GM18511 (cell line): ENCODE measurements around the gene EHBP1.
A peak's percentile ranks its signal among the peaks of the same experiment; 100 is the strongest.
"Not testable (repeated sequence)": the region's sequence is repeated elsewhere in the genome, so short reads cannot be mapped to it uniquely, and the experiment has no call there.

Experiments
- ATAC-seq: cut with Tn5 transposase; IDR thresholded peaks from one replicate; pipeline ENCODE4 v1.9.1; 2021; ENCODE audit warnings: mild to moderate bottlenecking, moderate library complexity; ENCODE audit not compliant: unreplicated experiment

The EHBP1 gene

GRCh38 chr2:62704654-62705006, 883 bp upstream of the EHBP1 start:
- ATAC-seq = no peak

- ATAC-seq = peak; percentile 20
Observed at GRCh38 chr2:62705859-62706720, 577 bp downstream of the EHBP1 start.

GRCh38 chr2:62706721-62707521, 1.4 kb downstream of the EHBP1 start:
- ATAC-seq = no peak

DNA sequence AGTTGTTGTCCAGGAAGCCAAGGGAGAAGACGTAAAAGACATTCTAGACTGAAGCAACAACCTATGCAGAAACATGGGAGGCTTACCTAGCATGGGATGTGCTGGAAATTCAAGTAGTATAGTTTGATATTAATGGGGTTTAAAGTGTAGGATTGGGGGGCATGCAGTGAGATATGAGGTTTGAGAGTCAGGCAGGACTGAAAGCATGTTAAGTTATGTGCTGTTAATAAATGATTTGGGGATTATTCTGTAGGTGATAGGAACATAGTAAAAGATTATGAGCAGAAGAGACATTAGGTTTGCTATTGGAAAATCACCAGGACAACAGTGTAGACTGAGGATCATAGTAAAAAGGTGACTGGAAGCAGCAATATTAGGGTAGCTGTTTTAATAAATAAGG, 3.2 kb downstream of the EHBP1 start:
- no peak for ATAC-seq

- ATAC-seq = no peak
Observed at GRCh38 chr2:62711832-62712494, 6.5 kb downstream of the EHBP1 start.

- not testable (repeated sequence) for ATAC-seq
Observed at GRCh38 chr2:62713196-62713595, 7.7 kb downstream of the EHBP1 start.

GRCh38 chr2:62713837-62714236, 8.3 kb downstream of the EHBP1 start:
- ATAC-seq = no peak

DNA sequence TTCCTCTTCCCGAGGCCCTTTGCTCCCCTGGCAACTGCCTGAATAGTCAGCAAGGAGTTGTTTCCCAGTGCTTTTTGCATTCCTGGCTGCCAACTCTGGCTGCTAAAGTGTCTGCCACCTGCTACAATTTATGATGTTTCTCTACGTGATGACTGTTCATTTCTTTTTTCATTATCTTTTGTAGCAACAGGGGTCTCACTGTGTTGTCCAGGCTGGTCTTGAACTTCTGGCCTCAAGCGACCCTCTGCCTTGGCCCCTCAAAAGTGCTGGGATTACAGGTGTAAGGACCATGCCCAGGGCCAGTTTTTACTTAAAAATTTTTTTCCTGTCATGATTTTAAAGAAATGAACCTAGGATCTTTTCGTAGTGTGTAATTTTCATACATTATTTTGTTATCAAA, 11.3 kb downstream of the EHBP1 start:
- ATAC-seq = no peak

DNA sequence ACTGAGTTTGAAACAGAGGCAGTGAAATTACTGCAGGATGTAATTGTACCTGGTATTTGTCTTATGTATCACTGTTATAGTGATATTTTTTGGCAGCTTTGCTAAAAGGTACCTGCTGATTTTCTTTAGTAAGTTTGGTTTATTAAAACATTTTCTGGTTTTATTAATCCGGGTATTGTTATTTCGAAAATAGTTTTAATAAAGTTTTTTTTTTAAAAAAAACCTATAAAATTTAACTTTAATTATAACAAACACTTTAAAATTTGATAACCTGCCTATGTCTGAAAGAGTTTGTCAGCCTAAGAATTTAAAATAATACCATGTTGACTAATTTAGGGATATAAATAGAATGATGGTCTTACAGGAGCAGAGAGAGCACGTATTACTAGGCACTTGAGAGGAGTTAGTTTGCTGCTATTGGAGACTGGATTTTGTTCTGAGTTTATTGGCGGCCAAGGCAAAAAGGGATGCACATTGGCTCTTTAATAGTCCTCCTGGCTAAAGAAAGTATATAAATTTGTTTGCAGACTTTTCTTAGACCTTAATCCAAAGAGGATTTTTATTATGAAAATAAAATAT, 12.1 kb downstream of the EHBP1 start:
- no peak for ATAC-seq

DNA sequence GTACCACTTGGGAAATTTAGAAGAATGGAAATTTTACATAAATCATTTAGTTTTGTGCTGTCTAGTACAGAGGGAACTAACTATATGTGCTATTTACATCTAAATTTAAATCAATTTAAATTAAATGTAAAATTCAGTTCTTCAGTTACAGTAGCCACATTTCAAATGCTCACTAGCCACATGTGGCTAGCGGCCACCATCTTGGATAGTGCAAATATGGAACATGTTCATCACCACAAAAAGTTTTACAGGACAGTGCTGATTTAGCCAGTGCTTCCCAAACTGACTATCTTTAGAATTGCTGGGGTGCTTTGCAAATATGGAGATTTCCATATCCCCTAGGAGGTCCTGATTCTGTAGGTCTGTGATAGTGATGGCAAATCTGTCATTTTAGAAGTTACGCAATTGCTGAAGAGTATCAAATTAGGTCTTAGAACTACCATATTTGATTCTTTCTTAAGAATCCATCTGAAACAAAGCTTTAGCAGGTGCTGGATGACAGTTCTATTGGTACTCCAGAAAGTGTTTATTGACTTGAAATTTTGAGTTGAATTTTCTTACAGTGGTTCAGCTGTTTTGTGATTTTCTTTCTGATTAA, 12.8 kb downstream of the EHBP1 start:
- no peak for ATAC-seq

DNA sequence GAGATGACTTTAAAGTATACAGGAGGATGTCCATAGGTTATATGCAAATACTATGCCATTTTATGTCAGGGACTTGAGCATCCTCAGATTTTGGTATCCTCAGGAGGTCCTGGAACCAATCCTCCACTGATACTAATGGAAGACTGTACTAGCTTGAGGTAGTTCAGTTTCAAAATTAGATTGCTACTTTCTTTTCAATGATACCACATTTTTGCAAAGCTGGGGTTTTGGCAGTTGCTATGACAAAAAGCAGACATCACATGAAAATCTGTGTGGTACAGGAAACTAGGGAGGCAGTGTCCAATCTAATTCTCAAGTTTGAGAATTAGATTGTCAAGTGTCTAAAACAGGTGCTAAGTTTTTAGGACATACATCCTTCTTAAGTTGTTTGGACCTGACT, 14.2 kb downstream of the EHBP1 start:
- no peak for ATAC-seq

DNA sequence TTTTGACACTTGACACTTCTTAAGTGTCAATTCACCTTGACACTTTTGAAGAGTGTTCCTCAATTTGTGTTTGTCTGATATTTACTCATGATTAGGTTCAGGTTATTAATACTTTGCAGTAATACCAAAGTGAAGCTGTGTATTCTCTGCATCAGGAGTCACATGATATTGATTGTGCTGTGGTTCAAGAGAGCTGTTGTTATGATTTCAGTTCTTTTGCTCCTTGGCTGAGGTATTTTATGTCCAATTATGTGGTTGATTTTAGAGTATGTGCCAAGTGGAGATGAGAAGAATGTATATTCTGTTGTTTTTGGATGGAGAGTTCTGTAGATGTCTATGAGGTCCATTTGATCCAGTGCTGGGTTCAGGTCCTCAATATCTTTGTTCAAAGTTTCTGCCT, 17.2 kb downstream of the EHBP1 start:
- no peak for ATAC-seq

- no peak for ATAC-seq
Observed at GRCh38 chr2:62723253-62723652, 17.7 kb downstream of the EHBP1 start.

DNA sequence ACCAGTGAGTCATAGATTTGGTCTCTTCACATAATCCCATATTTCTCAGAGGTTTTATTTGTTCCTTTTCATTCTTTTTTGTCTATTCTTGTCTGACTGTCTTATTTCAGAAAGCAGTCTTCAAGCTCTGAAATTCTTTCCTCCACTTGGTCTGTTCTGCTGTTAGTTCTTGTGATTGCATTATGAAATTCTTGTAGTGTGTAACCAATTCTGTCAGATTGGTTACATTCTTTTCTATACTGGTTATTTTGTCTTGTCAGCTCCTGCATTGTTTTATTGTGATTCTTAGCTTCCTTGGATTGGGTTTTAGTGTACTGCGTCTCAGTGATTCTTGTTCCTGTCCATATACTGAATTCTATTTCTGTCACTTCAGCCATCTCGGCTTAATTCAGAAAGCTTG, 18.6 kb downstream of the EHBP1 start:
- no peak for ATAC-seq

GRCh38 chr2:62724886-62725711, 19.6 kb downstream of the EHBP1 start:
- ATAC-seq = no peak

DNA sequence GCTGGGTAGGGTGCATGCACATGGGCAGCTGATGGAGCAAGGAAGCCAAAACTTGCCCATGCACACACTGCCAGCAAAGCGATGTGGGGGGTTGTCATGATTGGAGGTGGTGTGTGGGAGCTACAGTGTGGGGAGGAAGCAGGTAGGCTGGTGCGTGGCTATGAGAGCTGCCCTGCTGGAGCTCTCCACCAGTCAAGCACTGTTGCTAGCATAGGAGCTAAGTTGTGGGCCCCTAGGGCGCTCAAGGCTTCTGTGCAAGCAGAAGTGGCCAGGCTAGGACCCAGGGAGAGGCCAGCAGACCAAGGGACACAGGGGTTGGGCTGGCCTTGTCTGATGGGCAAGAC, 20.2 kb downstream of the EHBP1 start:
- ATAC-seq = no peak

GRCh38 chr2:62727259-62727867, 21.9 kb downstream of the EHBP1 start:
- ATAC-seq = peak; percentile 58

DNA sequence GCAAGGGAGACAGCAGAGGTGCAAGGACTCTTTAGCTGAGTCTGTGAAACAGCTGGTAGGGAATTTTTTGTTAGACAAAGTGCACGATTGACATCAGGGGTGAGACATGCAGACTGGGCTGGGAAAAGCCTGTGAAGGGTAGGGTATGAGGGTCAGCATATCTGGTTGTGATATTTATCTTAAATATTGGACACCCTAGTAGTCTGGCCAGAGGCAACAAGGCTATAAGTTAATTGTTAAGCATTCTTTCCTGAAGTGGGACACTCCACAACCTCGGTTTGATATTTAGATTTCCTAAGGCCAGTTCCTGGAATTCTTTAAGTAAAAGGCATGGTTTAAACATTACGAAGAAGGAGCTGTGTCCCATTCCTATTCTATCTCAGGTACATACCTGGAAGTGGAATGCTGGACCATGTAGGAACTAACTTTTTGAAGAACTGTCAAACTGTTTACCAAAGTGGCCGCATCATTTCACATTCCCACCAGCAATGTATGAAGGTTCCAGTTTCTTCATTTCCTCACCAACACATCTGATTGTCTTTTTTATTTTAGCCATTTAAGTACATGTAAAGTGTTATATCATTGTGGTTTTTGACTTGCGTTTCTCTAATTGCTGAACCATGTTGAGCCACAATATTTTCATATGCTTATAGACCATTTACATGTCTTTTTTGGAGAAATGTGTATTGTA, 22.5 kb downstream of the EHBP1 start:
- ATAC-seq = no peak

- no peak for ATAC-seq
Observed at GRCh38 chr2:62731275-62731674, 25.8 kb downstream of the EHBP1 start.
